Rectal smooth muscle tissue (tissue), 1 donor: Measurements from ENCODE around the gene LGALS3.

Experiments
- H3K27ac ChIP-seq: one replicate; pipeline ENCODE4 v1.7.0; 2013; ENCODE audit warnings: low read depth, low read length, inconsistent platforms
- H3K27me3 ChIP-seq: one replicate; pipeline ENCODE4 v1.7.0; 2013; ENCODE audit warnings: low read length; ENCODE audit not compliant: control insufficient read depth, insufficient read depth
- H3K36me3 ChIP-seq: one replicate; pipeline ENCODE4 v1.7.0; 2013; ENCODE audit warnings: low read length; ENCODE audit not compliant: control insufficient read depth, insufficient read depth
- H3K4me1 ChIP-seq: one replicate; pipeline ENCODE4 v1.7.0; 2013; ENCODE audit warnings: low read length; ENCODE audit not compliant: control insufficient read depth, insufficient read depth
- H3K4me3 ChIP-seq: one replicate; pipeline ENCODE4 v1.7.0; 2013; ENCODE audit warnings: low read length
- H3K9ac ChIP-seq: one replicate; pipeline ENCODE4 v1.7.0; 2013; ENCODE audit warnings: low read length

Gene LGALS3

GRCh38 chr14:55190906-55191202 is 61.8 kb downstream of the LGALS3 start:
- Histone ChIP-seq H3K4me1 (peaks cover 4% of the 10 kb centered on the region), H3K9ac (no peak overlapping the region), H3K4me3 (peak overlapping the region; percentile 66), H3K27ac (no peak overlapping the region), H3K27me3 (no peaks in the 10 kb centered on the region), H3K36me3 (no peaks in the 10 kb centered on the region)

- Histone ChIP-seq H3K27ac (peak within 1 kb of the TSS; percentile 43), H3K36me3 (no peaks in the 10 kb centered on the region), H3K4me3 (peak within 1 kb of the TSS; percentile 78), H3K9ac (peak within 1 kb of the TSS; percentile 24), H3K27me3 (no peaks in the 10 kb centered on the region), H3K4me1 (peaks cover 4% of the 10 kb centered on the region)
Observed at GRCh38 chr14:55191203-55192053, 62.4 kb downstream of the LGALS3 start, which contains the start of gene DLGAP5. DLGAP5 (minus strand) TSS chr14:55191585; CDS start chr14:55189179, 2,406 bp downstream.

GRCh38 chr14:55192054-55192621 is 63.1 kb downstream of the LGALS3 start:
- H3K27ac ChIP-seq = peak overlapping the region; percentile 43
- H3K27me3 ChIP-seq = no peaks in the 10 kb centered on the region
- H3K4me1 ChIP-seq = peaks cover 4% of the 10 kb centered on the region
- H3K36me3 ChIP-seq = no peaks in the 10 kb centered on the region
- H3K4me3 ChIP-seq = peak overlapping the region; percentile 78
- H3K9ac ChIP-seq = peak overlapping the region; percentile 24

- H3K36me3 ChIP-seq = no peaks in the 10 kb centered on the region
- H3K27ac ChIP-seq = no peak overlapping the region
- H3K4me1 ChIP-seq = peaks cover 4% of the 10 kb centered on the region
- no peak overlapping the region for H3K9ac ChIP-seq
- no peak overlapping the region for H3K4me3 ChIP-seq
- H3K27me3 ChIP-seq = no peaks in the 10 kb centered on the region
Observed at GRCh38 chr14:55194656-55195355, 65.8 kb downstream of the LGALS3 start.
